HG03342 (cell line): ENCODE data around the gene C1QTNF5.

Experiments
- ATAC-seq: cut with Tn5 transposase; IDR thresholded peaks from one replicate; pipeline ENCODE4 v1.9.1; 2021; ENCODE audit warnings: mild to moderate bottlenecking, moderate library complexity; ENCODE audit not compliant: unreplicated experiment

Gene C1QTNF5

GRCh38 chr11:119359365-119360214 is 18.9 kb upstream of the C1QTNF5 start:
- no peak for ATAC-seq

GRCh38 chr11:119357074-119357473 is 16.4 kb upstream of the C1QTNF5 start:
- ATAC-seq, result no peak

DNA sequence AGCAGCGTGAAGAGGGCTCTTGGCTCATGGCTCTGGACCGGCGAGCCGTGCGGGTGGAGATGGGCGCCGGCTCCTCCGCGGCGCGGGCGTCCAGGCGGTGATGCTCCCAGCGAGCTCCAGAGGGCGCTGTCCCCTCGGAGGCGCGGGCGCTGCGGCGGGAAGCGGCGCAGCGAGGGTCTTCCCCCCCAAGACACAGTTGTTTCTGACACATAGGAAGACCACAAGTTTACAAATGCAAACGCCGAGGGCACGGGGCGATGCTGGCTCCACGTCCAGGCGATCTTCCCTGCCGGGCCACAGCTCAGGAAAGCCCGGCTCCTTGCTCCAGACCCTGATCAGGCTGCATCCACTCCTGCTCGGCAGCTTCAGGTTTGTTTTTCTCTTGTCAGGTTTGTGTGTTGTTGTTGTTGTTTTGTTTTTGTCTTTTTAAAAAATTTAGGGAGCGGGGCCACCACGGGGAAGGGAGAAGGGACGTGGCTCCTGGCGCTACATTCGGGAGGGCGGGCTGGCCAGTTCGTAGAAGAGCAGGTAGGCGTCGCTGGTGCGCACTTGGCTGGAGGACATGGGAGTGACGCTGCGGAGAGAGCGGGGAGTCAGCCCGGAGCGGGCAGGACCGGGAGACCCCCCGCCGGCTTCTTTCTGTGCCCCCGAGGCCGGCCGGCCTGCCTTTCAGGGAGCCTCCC is 15.8 kb upstream of the C1QTNF5 start:
- peak; percentile 71 for ATAC-seq

GRCh38 chr11:119355091-119355843 is 14.6 kb upstream of the C1QTNF5 start:
- no peak for ATAC-seq

DNA sequence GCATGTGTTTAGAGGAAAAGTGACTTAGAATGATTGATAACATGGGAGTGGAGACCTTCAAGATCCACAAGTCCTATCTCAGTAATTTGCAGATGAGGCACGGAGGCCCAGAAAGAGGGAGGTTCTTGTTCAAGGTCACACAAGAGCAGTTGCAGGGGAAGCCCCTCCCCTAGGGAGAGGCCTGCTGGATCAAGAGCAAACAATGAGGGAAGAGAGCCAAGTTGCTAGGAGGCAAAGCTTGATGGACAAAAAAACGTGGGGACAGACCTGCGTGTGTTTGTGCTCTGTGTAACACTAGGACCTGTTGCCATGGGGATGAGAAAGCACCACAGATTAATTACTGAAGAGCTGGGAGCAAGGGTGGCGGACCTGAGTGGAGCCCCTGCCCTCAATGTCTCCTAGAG is 12.2 kb upstream of the C1QTNF5 start:
- ATAC-seq, result no peak

- no peak for ATAC-seq
Observed at GRCh38 chr11:119351232-119351631, 10.5 kb upstream of the C1QTNF5 start.

DNA sequence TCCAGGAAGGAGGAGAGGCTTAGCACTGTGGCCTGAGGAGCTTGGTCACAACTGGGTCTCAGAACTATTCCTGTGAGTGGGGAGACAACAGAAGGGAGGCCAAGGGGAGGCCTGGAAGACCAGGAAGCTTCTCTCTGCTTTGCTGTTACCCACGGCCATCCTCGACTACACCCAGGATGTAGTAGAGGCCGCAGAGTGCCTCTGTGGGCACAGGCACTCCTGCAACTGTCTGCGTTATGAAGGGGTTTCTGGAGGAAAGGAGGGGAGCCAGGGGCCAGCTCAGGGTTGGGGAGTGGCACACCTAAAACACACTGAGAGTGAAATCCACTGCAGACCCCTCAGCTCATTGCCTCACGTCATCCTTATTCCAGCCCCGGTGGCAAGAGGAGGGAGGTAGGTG is 9.6 kb upstream of the C1QTNF5 start:
- no peak for ATAC-seq

GRCh38 chr11:119347940-119348605 is 7.4 kb upstream of the C1QTNF5 start:
- ATAC-seq, result no peak

DNA sequence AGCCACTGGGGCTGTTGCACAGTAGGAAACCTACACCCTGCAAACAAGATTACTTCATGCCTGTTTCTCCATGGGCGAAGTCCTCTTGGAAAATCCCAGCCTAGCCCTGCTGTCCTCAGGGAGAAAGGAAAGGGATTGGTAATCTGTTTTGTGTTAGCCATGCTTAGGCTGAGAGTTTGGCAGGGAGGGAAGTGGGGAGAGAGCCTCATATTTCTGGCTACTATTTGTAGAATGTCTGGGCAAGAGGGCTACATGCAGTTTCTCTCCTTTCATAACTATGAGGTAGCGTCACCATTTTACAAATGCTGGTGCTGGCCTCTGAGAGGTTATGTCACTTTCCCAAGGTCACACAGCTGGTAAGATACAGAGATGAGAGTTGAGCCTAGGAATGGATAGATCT is 6.6 kb upstream of the C1QTNF5 start:
- no peak for ATAC-seq

GRCh38 chr11:119346605-119347004 is 5.9 kb upstream of the C1QTNF5 start, which contains the start of gene MFRP:
MFRP (minus strand) TSS chr11:119346705; CDS start chr11:119346513, 192 bp downstream.
- no peak for ATAC-seq

- no peak for ATAC-seq
Observed at GRCh38 chr11:119345685-119346084, 5.0 kb upstream of the C1QTNF5 start.

DNA sequence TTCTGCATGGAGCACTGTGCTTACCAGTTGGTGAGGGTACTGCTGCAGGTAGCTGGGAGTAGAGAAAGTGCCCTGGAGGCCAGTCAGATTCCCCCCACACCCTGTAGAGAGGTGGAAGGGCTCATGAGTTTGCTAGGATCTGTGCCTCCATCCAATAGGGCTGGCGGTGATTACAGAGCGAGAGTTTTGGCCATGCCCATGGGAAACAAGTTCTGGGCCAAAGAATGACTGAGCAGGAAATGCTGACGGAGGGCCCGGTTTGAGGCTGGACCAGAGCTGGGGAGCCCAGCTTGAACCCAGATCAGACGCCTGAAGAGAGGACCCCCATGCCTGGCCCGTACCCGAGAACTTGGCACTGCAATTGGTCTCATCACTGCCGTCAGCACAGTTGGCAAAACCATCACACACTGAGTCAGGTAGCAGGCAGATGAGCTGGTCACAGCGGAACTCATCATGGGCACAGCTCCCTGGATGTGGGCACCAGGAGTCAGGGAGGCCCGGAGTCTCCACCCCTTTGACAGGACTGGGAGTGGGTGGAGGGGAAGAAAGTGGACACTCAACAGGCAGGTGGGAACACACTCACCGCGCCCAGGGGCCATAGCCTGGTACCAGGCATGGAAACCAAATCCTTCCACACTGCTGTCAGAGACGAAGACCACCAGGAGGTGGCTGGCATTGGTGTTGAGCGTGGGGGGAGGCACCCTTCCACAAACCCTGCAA is 3.8 kb upstream of the C1QTNF5 start:
- no peak for ATAC-seq

- ATAC-seq, result no peak
Observed at GRCh38 chr11:119343726-119344125, 3.0 kb upstream of the C1QTNF5 start.

- ATAC-seq, result no peak
Observed at GRCh38 chr11:119342362-119343130, 1.9 kb upstream of the C1QTNF5 start.

DNA sequence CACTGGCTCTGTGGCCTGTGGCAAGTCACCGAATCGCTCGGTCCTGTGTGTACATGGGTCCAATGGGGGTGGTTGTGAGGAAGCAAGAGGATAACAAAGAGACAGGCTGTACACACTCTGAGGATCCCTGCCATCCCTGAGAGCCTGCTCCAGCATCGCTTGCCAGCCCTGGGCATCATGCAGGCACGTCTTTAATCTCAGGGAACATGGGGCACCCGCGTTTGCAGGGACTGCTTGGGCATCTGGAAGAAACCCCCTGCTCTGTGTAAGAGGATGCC is 1.3 kb upstream of the C1QTNF5 start:
- ATAC-seq, result no peak

GRCh38 chr11:119341222-119342022 is 739 bp upstream of the C1QTNF5 start:
- no peak for ATAC-seq

DNA sequence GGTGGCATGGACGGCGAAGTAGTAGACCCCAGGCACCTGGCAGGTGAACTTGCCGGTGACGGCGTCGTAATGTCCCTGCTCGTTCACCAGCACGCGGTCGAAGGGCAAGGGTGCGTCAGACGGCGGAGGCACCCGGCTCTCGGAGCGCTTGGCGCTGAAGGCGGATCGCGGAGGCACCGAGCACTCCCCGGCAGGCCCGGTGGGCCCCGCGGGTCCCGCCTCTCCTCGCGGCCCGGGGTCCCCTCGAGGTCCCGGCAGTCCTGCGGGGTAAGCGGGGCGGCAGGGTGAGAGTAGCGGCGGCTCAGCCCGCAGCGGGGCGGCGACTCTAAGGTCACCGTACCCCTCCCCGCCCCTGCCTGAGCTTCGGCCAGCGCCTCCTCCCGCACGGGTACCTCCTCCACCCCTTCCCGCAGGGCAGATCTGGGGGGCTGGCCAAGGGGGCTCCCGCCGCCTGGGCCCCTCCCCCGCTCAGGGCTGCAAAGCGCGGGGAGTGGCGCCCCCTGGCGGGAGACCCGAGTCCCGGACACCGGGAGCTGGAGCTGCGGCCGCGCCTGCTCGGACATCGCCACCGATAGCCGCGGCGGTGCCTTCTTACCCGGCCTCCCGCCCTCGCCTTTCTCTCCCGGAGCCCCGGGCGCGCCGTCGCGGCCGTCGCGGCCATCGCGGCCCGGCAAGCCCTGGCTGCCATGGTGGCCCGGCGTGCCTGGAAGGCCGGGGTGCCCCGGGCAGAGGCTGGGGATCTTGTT is 921 bp downstream of the C1QTNF5 start:
- no peak for ATAC-seq

DNA sequence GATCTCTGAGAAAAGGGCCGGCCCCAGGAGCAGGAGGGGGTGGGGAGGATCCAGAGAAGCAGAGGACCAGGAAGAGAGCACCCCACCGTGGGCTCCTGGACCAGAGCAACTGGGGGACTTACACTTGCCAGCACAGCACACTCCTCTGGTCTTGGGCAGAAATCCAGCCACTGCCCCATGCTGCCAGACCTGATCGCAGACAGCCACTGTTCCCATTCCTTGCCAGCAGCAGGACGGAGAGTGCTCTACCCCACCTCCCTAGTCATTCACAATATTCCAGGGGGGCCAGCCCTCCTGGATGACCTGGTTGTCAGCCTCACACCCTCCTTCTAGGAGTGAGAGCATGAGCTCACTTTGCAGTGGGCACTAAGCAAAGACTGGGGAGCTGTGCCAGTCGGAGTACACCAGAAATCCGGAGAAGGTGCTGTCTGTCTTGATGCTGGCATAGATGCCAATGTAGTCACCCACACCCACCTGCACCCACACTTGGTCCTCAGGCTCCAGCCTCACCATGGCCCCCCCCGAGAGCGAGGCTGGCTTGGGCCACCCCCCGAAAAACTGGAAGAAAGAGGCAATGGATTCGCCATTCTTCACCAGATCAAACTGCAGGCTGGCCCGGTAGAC is 1.6 kb downstream of the C1QTNF5 start:
- ATAC-seq, result no peak
